Gastroesophageal sphincter (tissue), 4 donors: ENCODE data around the gene TMEFF2. TPM values are rescaled to one million over a fixed set of nuclear protein-coding genes. Genes with fewer than 3 reads are reported as not detected.

Source experiments
- ATAC-seq: fragments of 150-250 bp; one replicate; pipeline ENCODE4 v1.9.1; 2016; ENCODE audit warnings: mild to moderate bottlenecking, moderate library complexity
- H3K27ac ChIP-seq, 4 donors: fragments of 200-600 bp; sonication (generic) in 3 of 4; 1 replicate in 3 of 4; 2 replicates in 1 of 4; pipeline ENCODE4 v1.5.1; 2016 to 2019
- H3K27me3 ChIP-seq: fragments of 200-600 bp; sonication (generic); one replicate; pipeline ENCODE4 v1.5.1; 2019
- H3K36me3 ChIP-seq, 2 donors: fragments of 200-600 bp; sonication (generic); one replicate each; pipeline ENCODE4 v1.5.1; 2019; ENCODE audit warnings: control low read depth in 1 of 2
- H3K4me1 ChIP-seq, 3 donors: fragments of 200-600 bp; sonication (generic); 1 replicate in 2 of 3; 2 replicates in 1 of 3; pipeline ENCODE4 v1.5.1; 2016 to 2019; ENCODE audit warnings: control low read depth in 2 of 3
- H3K4me3 ChIP-seq, 2 donors: fragments of 200-600 bp; sonication (generic); one replicate each; pipeline ENCODE4 v1.5.1; 2019; ENCODE audit warnings: mild to moderate bottlenecking in 1 of 2, moderate library complexity in 1 of 2
- H3K9me3 ChIP-seq, 3 donors: fragments of 200-600 bp; sonication (generic); one replicate each; pipeline ENCODE4 v1.5.1; 2017 to 2019; ENCODE audit warnings: control low read depth in 2 of 3
- CTCF ChIP-seq, 4 experiments: fragments of 200-600 bp in 2 of 4; fragments of 450-650 bp in 2 of 4; sonication (generic) in 1 of 4; IDR thresholded peaks; one replicate each; pipeline ENCODE4 v1.5.1; 2017 to 2019; ENCODE audit warnings: antibody characterized with exemption in 4 of 4, mild to moderate bottlenecking in 2 of 4, moderate library complexity in 2 of 4
- EP300 ChIP-seq: sonication (generic); formaldehyde crosslinking; IDR thresholded peaks from one replicate; pipeline ENCODE4 v1.6.1; 2017; ENCODE audit warnings: antibody characterized with exemption, mild to moderate bottlenecking
- POLR2A ChIP-seq, 2 donors: fragments of 450-650 bp; IDR thresholded peaks; one replicate each; pipeline ENCODE4 v1.6.1; 2017; ENCODE audit warnings: antibody characterized with exemption in 2 of 2, mild to moderate bottlenecking in 2 of 2, moderate library complexity in 1 of 2
- POLR2AphosphoS5 ChIP-seq: sonication (generic); formaldehyde crosslinking; IDR thresholded peaks from one replicate; pipeline ENCODE4 v1.6.1; 2017; ENCODE audit warnings: antibody characterized with exemption
- WGBS, 2 donors: methylation state at CpG; one replicate each; pipeline ENCODE4 v1.1.5; 2018; ENCODE audit warnings: low coverage in 1 of 2; 5-methylcytosine and 5-hydroxymethylcytosine counted together
- total RNA-seq, 4 donors: library from RNA; depleted of rRNA; stranded (reverse); fragments of >200 nt; gene quantifications; one replicate each; pipeline ENCODE4 v1.1.0, GENCODE V29; 2016

Gene TMEFF2
- total RNA-seq, 4 donors from 2014 or later = 0.42 to 3.0 (median 0.83) TPM

DNA sequence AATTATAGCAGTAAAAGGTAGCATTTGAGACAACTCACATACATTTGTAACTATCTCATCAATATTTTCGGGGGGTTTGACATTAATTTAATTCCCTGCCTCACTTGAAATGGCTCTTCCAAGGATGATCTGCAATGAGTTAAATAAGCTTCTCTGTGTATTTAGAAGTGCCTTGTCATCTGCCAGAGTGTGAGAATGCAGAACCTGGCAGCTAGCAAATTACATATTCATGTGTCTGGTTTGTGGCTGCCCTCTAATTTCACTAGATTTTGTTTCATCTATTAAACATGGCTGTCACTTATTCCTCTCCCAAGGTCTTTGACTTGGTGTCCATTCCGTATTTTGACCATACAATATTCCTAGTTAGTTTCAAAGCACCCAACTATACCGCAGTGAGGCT, 189.5 kb downstream of the TMEFF2 start:
- Histone ChIP-seq H3K4me1 (peaks cover 0 to 31% (median 6%) of the 10 kb centered on the region in 3 donors), H3K36me3 (no peaks in the 10 kb centered on the region), H3K27ac (no peak overlapping the region), H3K4me3 (no peak overlapping the region), H3K27me3 (no peaks in the 10 kb centered on the region), H3K9me3 (no peaks in the 10 kb centered on the region)
- 72 to 93% methylated on average over 3 of the region's 3 CpGs for WGBS, 2 donors
- TF ChIP-seq POLR2A (IDR thresholded peaks at IDR 0.05) = no peak
- TF ChIP-seq CTCF (IDR thresholded peaks at IDR 0.05) = no peak
- TF ChIP-seq POLR2AphosphoS5 = no peak
- TF ChIP-seq EP300 = no peak
- ATAC-seq = no peak

DNA sequence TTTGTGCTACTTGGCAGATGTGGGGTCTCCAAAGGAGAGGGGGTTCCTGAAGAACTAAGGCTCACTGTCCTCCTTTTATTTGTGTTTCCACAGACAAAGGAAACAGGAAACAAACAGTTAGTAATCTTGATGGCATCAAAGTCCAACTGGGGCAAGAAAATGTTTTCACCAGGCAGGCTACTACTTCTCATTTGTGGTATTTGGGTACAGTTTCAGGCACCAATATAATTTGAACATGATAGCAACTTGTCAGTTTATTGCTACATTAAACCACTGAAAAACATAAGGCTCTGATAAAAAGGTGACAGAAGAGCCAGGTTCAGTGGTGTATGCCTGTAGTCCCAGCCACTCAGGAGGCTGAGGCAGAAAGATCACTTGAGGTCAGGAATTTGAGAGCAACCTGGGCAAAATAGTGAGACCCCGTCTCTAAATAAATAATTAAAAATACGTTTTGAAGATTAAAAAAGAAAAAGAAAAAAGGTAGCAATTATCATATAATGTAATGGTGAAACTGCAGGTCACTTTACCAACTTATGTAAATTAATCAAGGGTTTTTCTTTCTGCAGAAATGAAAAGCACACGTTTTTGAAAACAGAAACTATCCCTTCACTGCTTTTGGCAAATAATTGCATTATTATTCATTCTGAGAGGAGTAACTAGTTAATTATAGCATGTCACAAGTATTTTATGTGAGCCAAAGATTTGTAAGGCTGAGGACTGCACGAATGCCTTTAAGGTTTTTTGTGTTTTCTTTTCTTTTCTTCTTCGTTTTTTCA, 190.4 kb downstream of the TMEFF2 start:
- Histone ChIP-seq H3K36me3 (no peaks in the 10 kb centered on the region), H3K9me3 (no peaks in the 10 kb centered on the region), H3K27me3 (no peaks in the 10 kb centered on the region), H3K4me1 (peaks cover 0 to 31% (median 6%) of the 10 kb centered on the region in 3 donors), H3K4me3 (no peak overlapping the region), H3K27ac (no peak overlapping the region)
- no peak for ATAC-seq
- no peak for TF ChIP-seq POLR2AphosphoS5
- no peak for TF ChIP-seq CTCF (IDR thresholded peaks at IDR 0.05)
- no peak for TF ChIP-seq POLR2A (IDR thresholded peaks at IDR 0.05)
- TF ChIP-seq EP300 = no peak
- WGBS, 2 donors = 24 to 28% methylated on average over 5 of the region's 5 CpGs

- 91 to 100% methylated on average over 3 to 7 of the region's 8 CpGs for WGBS, 2 donors
- no peaks in the 10 kb centered on the region for H3K27me3 ChIP-seq
- no peaks in the 10 kb centered on the region for H3K9me3 ChIP-seq
- no peak overlapping the region for H3K4me3 ChIP-seq
- H3K36me3 ChIP-seq = no peaks in the 10 kb centered on the region
- ATAC-seq = no peak
- H3K27ac ChIP-seq = no peak overlapping the region
- TF ChIP-seq EP300 (no peak), CTCF (IDR thresholded peaks at IDR 0.05) (no peak), POLR2AphosphoS5 (no peak), POLR2A (IDR thresholded peaks at IDR 0.05) (no peak)
- H3K4me1 ChIP-seq = peaks cover 0 to 17% (median 0%) of the 10 kb centered on the region in 3 donors
These were observed 192.3 kb downstream of the TMEFF2 start for GRCh38 chr2:192002418-192002817.

GRCh38 chr2:192000196-192000980, 194.3 kb downstream of the TMEFF2 start:
- no peak for TF ChIP-seq EP300
- no peak for TF ChIP-seq POLR2A (IDR thresholded peaks at IDR 0.05)
- no peak for TF ChIP-seq POLR2AphosphoS5
- TF ChIP-seq CTCF (IDR thresholded peaks at IDR 0.05) = no peak
- no peak for ATAC-seq
- peaks cover 0 to 13% (median 0%) of the 10 kb centered on the region in 3 donors for H3K4me1 ChIP-seq
- H3K36me3 ChIP-seq = no peaks in the 10 kb centered on the region
- no peak overlapping the region for H3K27ac ChIP-seq
- no peaks in the 10 kb centered on the region for H3K9me3 ChIP-seq
- no peaks in the 10 kb centered on the region for H3K27me3 ChIP-seq
- no peak overlapping the region for H3K4me3 ChIP-seq
- 88 to 100% methylated on average over 1 of the region's 1 CpG for WGBS, 2 donors
